Esophagus squamous epithelium (tissue), 5 donors: ENCODE data around the gene PTPRG. TPM values are rescaled to one million over a fixed set of nuclear protein-coding genes. Genes with fewer than 3 reads are reported as not detected.

ENCODE experiments used
- DNase-seq: peaks from one replicate; lab custom pipeline; 2025; lab: John Stamatoyannopoulos, UW
- H3K27ac ChIP-seq, 4 donors: fragments of 200-600 bp; sonication (generic); one replicate each; pipeline ENCODE4 v1.5.1; 2016 to 2019; ENCODE audit warnings: mild to moderate bottlenecking in 1 of 4
- H3K27me3 ChIP-seq, 4 donors: fragments of 200-600 bp; sonication (generic); 1 replicate in 3 of 4; 2 replicates in 1 of 4; pipeline versions ENCODE4 v1.5.1 to v1.6.0; 2017 to 2021; ENCODE audit warnings: antibody characterized with exemption in 1 of 4
- H3K36me3 ChIP-seq, 3 donors: fragments of 200-600 bp; sonication (generic); one replicate each; pipeline ENCODE4 v1.5.1; 2016 to 2019
- H3K4me1 ChIP-seq, 3 donors: fragments of 200-600 bp; sonication (generic); one replicate each; pipeline ENCODE4 v1.5.1; 2017 to 2019
- H3K4me3 ChIP-seq, 4 donors: fragments of 200-600 bp; sonication (generic); 1 replicate in 3 of 4; 2 replicates in 1 of 4; pipeline ENCODE4 v1.5.1; 2016 to 2019; ENCODE audit warnings: mild to moderate bottlenecking in 2 of 4, moderate library complexity in 1 of 4
- H3K9me3 ChIP-seq, 3 donors: fragments of 200-600 bp; sonication (generic); one replicate each; pipeline ENCODE4 v1.5.1; 2016 to 2019
- CTCF ChIP-seq, 6 experiments: fragments of 450-650 bp in 4 of 6; fragments of 200-600 bp in 2 of 6; sonication (generic) in 2 of 6; IDR thresholded peaks; one replicate each; pipeline ENCODE4 v1.5.1; 2016 to 2019; ENCODE audit warnings: antibody characterized with exemption in 6 of 6, mild to moderate bottlenecking in 4 of 6, moderate library complexity in 4 of 6
- POLR2A ChIP-seq, 4 donors: fragments of 450-650 bp; IDR thresholded peaks; one replicate each; pipeline ENCODE4 v1.6.1; 2017; ENCODE audit warnings: antibody characterized with exemption in 4 of 4, mild to moderate bottlenecking in 4 of 4, moderate library complexity in 3 of 4
- WGBS, 2 donors: methylation state at CpG; one replicate each; pipeline ENCODE4 v1.1.5; 2018; 5-methylcytosine and 5-hydroxymethylcytosine counted together
- intact Hi-C: fragments of 100-400 bp; cut with DNase I; formaldehyde crosslinking; loops from one replicate; pipeline ENCODE4 v1.15.0; 2022
- total RNA-seq, 4 donors: library from RNA; depleted of rRNA; stranded (reverse); fragments of >200 nt; gene quantifications; one replicate each; pipeline ENCODE4 v1.1.0, GENCODE V29; 2016
- donor health status: DM: yes; HTN: yes; CAD: no.

PTPRG gene
- total RNA-seq, 4 donors from 2014 or later = 3.7 to 42.2 (median 15.2) TPM

DNA sequence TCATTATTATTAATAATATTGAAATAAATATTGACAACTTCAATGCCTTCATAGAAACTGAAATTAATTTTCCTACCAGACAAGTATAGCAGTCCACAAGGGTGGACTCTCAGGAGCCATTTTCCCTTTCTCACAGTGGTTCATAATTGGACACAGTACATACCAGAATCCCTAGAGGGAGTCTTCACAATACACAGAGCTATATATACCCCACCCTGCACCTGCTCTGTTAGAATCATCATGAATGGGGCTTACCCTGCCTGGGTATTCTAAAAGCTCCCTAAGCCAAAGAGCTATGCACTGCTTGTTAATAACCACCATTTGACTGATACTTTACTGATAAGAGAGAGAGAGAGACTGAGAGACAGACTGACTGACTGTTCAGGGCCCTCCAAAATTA, 677.1 kb downstream of the PTPRG start:
- H3K4me3 ChIP-seq = no peak overlapping the region
- no peak for DNase-seq
- H3K27ac ChIP-seq = no peak overlapping the region
- H3K36me3 ChIP-seq = no peaks in the 10 kb centered on the region
- H3K9me3 ChIP-seq = no peaks in the 10 kb centered on the region
- no peaks in the 10 kb centered on the region for H3K27me3 ChIP-seq
- H3K4me1 ChIP-seq = peaks cover 0 to 9% (median 0%) of the 10 kb centered on the region in 3 donors
- intact Hi-C loops = no loop called here
- TF ChIP-seq POLR2A (IDR thresholded peaks at IDR 0.05) (no peak), CTCF (IDR thresholded peaks at IDR 0.05) (no peak)

DNA sequence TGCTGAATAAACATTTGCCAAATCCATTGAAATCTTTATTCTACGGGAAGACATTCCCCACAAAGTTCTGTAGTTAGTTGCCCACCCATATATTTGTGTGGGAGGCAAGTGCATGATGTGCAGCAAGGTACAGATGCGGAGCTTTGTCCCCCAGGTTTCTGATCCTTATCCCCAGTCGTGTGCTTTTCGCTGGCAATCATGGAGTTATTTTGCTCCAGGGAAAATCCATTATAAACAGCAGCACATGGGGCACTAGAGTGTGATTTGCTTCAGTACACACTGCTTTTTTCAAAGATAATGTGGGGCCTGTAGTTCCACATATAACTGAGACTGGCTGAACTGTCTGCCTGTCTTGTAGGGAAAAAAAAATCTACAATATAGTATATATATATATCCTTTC, 679.9 kb downstream of the PTPRG start:
- Histone ChIP-seq H3K4me1 (peaks cover 0 to 12% (median 0%) of the 10 kb centered on the region in 3 donors), H3K27me3 (no peaks in the 10 kb centered on the region), H3K36me3 (no peaks in the 10 kb centered on the region), H3K4me3 (no peak overlapping the region), H3K9me3 (no peaks in the 10 kb centered on the region), H3K27ac (no peak overlapping the region)
- 83 to 85% methylated on average over 4 of the region's 4 CpGs for WGBS, 2 donors
- no peak for DNase-seq
- intact Hi-C loops = no loop called here
- TF ChIP-seq CTCF (IDR thresholded peaks at IDR 0.05) = no peak
- no peak for TF ChIP-seq POLR2A (IDR thresholded peaks at IDR 0.05)

- DNase-seq = no peak
- intact Hi-C loops = no loop called here
- Histone ChIP-seq H3K27me3 (no peaks in the 10 kb centered on the region), H3K27ac (no peak overlapping the region), H3K9me3 (no peaks in the 10 kb centered on the region), H3K4me3 (no peak overlapping the region), H3K4me1 (peaks cover 0 to 9% (median 0%) of the 10 kb centered on the region in 3 donors), H3K36me3 (no peaks in the 10 kb centered on the region)
- TF ChIP-seq CTCF (IDR thresholded peaks at IDR 0.05) (no peak), POLR2A (IDR thresholded peaks at IDR 0.05) (no peak)
- WGBS, 2 donors = 81 to 92% methylated on average over 12 of the region's 12 CpGs
These were observed 681.6 kb downstream of the PTPRG start for GRCh38 chr3:62242831-62243509.

- no peak for DNase-seq
- 20 to 23% methylated on average over 2 of the region's 2 CpGs for WGBS, 2 donors
These were observed 684.7 kb downstream of the PTPRG start for GRCh38 chr3:62246094-62246493.

More at GRCh38 chr3:62246094-62246493, 684.7 kb downstream of the PTPRG start:
- no peaks in the 10 kb centered on the region for H3K27me3 ChIP-seq
- H3K27ac ChIP-seq = no peak overlapping the region
- TF ChIP-seq POLR2A (IDR thresholded peaks at IDR 0.05) (no peak), CTCF (IDR thresholded peaks at IDR 0.05) (no peak)
- peaks cover 0 to 9% (median 0%) of the 10 kb centered on the region in 3 donors for H3K4me1 ChIP-seq
- no peak overlapping the region for H3K4me3 ChIP-seq
- H3K36me3 ChIP-seq = no peaks in the 10 kb centered on the region
- intact Hi-C loops = no loop called here
- H3K9me3 ChIP-seq = no peaks in the 10 kb centered on the region
